Osteocyte (in vitro differentiated cells): ENCODE results near the gene HOTAIR. TPM values are rescaled to one million over a fixed set of nuclear protein-coding genes. Genes with fewer than 3 reads are reported as not detected.

ENCODE experiments used
- DNase-seq: peaks from one replicate; pipeline ENCODE4 v3.0.0; 2021; ENCODE audit warnings: mixed read lengths; ENCODE audit not compliant: unreplicated experiment; ENCODE audit errors: extremely low spot score
- H3K27ac Mint-ChIP-seq: one replicate; pipeline ENCODE4 v1.8.0; 2021; ENCODE audit warnings: mild to moderate bottlenecking, mixed read lengths; ENCODE audit not compliant: unreplicated experiment
- H3K27me3 Mint-ChIP-seq: one replicate; pipeline ENCODE4 v1.8.0; 2021; ENCODE audit warnings: mixed read lengths; ENCODE audit not compliant: unreplicated experiment
- H3K36me3 Mint-ChIP-seq: one replicate; pipeline ENCODE4 v1.8.0; 2021; ENCODE audit warnings: mixed read lengths; ENCODE audit not compliant: unreplicated experiment
- H3K4me1 Mint-ChIP-seq: one replicate; pipeline ENCODE4 v1.8.0; 2021; ENCODE audit warnings: mixed read lengths; ENCODE audit not compliant: unreplicated experiment
- H3K4me3 Mint-ChIP-seq: one replicate; pipeline ENCODE4 v1.8.0; 2021; ENCODE audit warnings: mild to moderate bottlenecking, moderate library complexity, mixed read lengths; ENCODE audit not compliant: unreplicated experiment
- H3K9me3 Mint-ChIP-seq: one replicate; pipeline ENCODE4 v1.8.0; 2021; ENCODE audit warnings: mixed read lengths; ENCODE audit not compliant: unreplicated experiment
- total RNA-seq: library from RNA; stranded (reverse); gene quantifications from 2 replicates; pipeline ENCODE4 v1.2.1, GENCODE V29; 2021
- TF ChIP-seq, protein P1 (sequence below): fragments of 200-600 bp; sonication (generic); IDR thresholded peaks from 2 replicates; pipeline ENCODE4 v1.5.0; 2021; ENCODE audit warnings: antibody characterized with exemption, mild to moderate bottlenecking, moderate library complexity

Gene HOTAIR
- total RNA-seq, 1 donor from 2014 or later = not detected

GRCh38 chr12:53975064-53975471 is 314 bp upstream of the HOTAIR start:
- Mint-ChIP-seq H3K4me3 (peak overlapping the region; percentile 52), H3K27me3 (peaks cover 90% of the 10 kb centered on the region), H3K9me3 (no peaks in the 10 kb centered on the region), H3K4me1 (peaks cover 15% of the 10 kb centered on the region), H3K36me3 (no peaks in the 10 kb centered on the region), H3K27ac (no peak overlapping the region)
- TF ChIP-seq, protein P1, sequence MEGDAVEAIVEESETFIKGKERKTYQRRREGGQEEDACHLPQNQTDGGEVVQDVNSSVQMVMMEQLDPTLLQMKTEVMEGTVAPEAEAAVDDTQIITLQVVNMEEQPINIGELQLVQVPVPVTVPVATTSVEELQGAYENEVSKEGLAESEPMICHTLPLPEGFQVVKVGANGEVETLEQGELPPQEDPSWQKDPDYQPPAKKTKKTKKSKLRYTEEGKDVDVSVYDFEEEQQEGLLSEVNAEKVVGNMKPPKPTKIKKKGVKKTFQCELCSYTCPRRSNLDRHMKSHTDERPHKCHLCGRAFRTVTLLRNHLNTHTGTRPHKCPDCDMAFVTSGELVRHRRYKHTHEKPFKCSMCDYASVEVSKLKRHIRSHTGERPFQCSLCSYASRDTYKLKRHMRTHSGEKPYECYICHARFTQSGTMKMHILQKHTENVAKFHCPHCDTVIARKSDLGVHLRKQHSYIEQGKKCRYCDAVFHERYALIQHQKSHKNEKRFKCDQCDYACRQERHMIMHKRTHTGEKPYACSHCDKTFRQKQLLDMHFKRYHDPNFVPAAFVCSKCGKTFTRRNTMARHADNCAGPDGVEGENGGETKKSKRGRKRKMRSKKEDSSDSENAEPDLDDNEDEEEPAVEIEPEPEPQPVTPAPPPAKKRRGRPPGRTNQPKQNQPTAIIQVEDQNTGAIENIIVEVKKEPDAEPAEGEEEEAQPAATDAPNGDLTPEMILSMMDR = no peak
- DNase-seq = no peak

DNA sequence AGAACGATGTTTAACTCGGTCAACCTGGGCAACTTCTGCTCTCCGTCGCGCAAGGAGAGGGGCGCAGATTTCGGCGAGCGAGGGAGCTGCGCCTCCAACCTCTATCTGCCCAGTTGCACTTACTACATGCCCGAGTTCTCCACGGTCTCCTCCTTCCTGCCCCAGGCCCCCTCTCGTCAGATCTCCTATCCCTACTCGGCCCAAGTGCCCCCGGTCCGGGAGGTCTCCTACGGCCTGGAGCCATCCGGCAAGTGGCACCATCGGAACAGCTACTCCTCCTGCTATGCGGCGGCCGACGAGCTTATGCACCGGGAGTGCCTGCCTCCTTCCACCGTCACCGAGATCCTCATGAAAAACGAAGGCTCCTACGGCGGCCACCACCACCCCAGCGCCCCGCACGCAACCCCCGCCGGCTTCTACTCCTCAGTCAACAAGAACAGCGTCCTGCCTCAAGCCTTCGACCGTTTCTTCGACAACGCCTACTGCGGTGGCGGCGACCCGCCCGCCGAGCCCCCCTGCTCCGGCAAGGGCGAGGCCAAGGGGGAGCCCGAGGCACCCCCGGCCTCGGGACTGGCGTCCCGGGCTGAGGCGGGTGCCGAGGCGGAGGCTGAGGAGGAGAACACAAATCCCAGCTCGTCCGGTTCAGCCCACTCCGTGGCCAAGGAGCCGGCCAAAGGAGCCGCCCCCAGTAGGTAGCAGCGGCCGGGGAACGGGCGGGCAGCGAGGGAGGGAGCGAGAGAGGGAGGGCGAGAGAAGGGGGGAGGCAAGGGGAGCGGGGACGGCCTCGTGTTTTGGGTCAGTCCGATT is 1.3 kb downstream of the HOTAIR start:
- H3K36me3 Mint-ChIP-seq = no peaks in the 10 kb centered on the region
- DNase-seq = no peak
- TF ChIP-seq, protein P1 = no peak
- no peak overlapping the region for H3K27ac Mint-ChIP-seq
- peaks cover 15% of the 10 kb centered on the region for H3K4me1 Mint-ChIP-seq
- no peaks in the 10 kb centered on the region for H3K9me3 Mint-ChIP-seq
- H3K27me3 Mint-ChIP-seq = peaks cover 90% of the 10 kb centered on the region
- H3K4me3 Mint-ChIP-seq = peak overlapping the region; percentile 14

DNA sequence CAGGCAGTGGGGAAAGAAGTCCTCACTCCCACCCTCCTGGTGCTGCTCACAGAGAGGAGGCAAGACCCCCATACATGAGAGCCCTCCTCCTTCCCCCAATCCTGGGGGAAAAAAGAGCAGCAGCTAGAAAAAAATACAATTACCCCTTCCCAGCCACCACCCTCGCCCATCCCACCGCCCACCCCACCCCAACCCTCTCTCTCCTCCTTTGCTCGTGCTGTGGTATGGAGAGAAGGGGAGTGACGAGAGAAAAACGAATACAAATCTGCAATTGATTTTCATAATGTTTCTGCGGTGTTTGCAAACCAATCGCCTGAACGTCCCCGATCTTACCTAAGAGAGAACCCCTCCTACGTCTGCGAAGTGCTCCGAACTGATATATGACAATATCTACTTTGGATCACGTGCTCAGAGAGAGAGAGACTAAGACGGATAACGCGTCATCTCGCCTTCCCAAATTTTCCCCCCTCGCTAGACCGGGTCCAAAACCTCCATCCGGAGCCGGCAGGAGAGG is 2.0 kb downstream of the HOTAIR start, which contains the start of gene HOXC11:
HOXC11 (plus strand) TSS at position 405 of the 514 bp plus-strand sequence. CDS start 116 bp downstream, outside the sequence.
- Mint-ChIP-seq H3K4me1 (peaks cover 15% of the 10 kb centered on the region), H3K9me3 (no peaks in the 10 kb centered on the region), H3K27ac (no peak within 1 kb of the TSS), H3K36me3 (no peaks in the 10 kb centered on the region), H3K4me3 (peak within 1 kb of the TSS; percentile 14), H3K27me3 (peaks cover 91% of the 10 kb centered on the region)
- TF ChIP-seq, protein P1 = no peak
- no peak for DNase-seq

- Mint-ChIP-seq H3K27me3 (peaks cover 91% of the 10 kb centered on the region), H3K4me3 (no peak overlapping the region)
Observed at GRCh38 chr12:53972152-53972702, 2.5 kb downstream of the HOTAIR start.

More at GRCh38 chr12:53972152-53972702, 2.5 kb downstream of the HOTAIR start:
- no peaks in the 10 kb centered on the region for H3K36me3 Mint-ChIP-seq
- no peak for DNase-seq
- H3K4me1 Mint-ChIP-seq = peaks cover 15% of the 10 kb centered on the region
- H3K27ac Mint-ChIP-seq = no peak overlapping the region
- TF ChIP-seq, protein P1 = no peak
- H3K9me3 Mint-ChIP-seq = no peaks in the 10 kb centered on the region
